Measurements from ENCODE around the gene CPB2.

The CPB2 gene

DNA sequence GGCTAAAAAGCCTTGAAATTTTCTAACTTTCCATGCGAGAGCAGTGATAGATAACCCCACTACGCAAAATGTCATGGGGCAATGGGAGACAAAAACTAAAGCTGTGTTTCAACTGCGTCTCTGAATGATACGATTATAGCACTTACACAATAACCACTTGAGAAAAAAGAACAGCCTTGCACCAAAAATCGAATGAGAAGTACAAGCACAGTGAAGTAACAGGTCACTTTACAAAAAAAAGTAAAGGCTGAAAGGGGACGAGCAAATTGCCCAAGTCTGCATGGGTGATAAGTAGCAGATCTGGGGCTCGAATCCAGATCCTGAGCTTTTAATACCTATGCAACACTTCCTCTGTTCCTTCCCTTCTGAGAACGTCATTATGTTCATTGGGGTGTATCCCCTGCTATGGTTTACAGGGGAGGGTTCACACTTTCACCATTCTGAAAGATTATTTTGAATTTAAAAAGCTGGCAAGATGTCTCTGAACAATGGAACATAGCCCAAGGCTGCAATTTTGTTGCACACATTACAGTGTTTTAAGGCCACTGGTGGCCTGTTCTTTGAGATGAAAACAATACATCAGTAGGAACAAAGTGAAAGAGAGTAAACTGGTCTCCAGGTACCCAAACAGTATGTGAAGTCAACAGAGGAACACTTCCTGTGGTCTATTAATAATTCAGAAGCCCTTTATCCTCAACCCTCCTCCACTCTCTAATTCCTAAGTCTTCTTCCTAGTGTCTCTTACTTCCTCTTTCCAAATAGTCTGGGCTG, 3.2 kb downstream of the CPB2 start:
- no peak for TF ChIP-seq CTCF (IDR thresholded peaks at IDR 0.05; ENCODE audit: unreplicated experiment in 3 of 3)
- Mint-ChIP-seq H3K27me3 (ENCODE audit: low read depth) (no peaks in the 10 kb centered on the region), H3K4me3 (no peak overlapping the region), H3K36me3 (ENCODE audit: low read depth) (no peaks in the 10 kb centered on the region), H3K27ac (peak overlapping the region in 2 of 3 experiments; percentile 17 to 46), H3K4me1 (peaks cover 7% of the 10 kb centered on the region), H3K9me3 (no peaks in the 10 kb centered on the region)

GRCh38 chr13:46101002-46101401, 3.8 kb downstream of the CPB2 start:
- peaks cover 7% of the 10 kb centered on the region for H3K4me1 Mint-ChIP-seq
- TF ChIP-seq CTCF (IDR thresholded peaks at IDR 0.05; ENCODE audit: unreplicated experiment in 3 of 3) = no peak

GRCh38 chr13:46100191-46100815, 4.5 kb downstream of the CPB2 start:
- Mint-ChIP-seq H3K4me1 (peaks cover 7% of the 10 kb centered on the region), H3K9me3 (no peaks in the 10 kb centered on the region), H3K27me3 (ENCODE audit: low read depth) (no peaks in the 10 kb centered on the region), H3K4me3 (no peak overlapping the region), H3K27ac (no peak overlapping the region), H3K36me3 (ENCODE audit: low read depth) (no peaks in the 10 kb centered on the region)
- TF ChIP-seq CTCF (IDR thresholded peaks at IDR 0.05; ENCODE audit: unreplicated experiment in 3 of 3) = no peak

More at GRCh38 chr13:46101002-46101401, 3.8 kb downstream of the CPB2 start:
- H3K27me3 Mint-ChIP-seq (ENCODE audit: low read depth) = no peaks in the 10 kb centered on the region
- H3K9me3 Mint-ChIP-seq = no peaks in the 10 kb centered on the region
- H3K36me3 Mint-ChIP-seq (ENCODE audit: low read depth) = no peaks in the 10 kb centered on the region
- H3K27ac Mint-ChIP-seq = no peak overlapping the region
- H3K4me3 Mint-ChIP-seq = no peak overlapping the region

- peaks cover 7% of the 10 kb centered on the region for H3K4me1 Mint-ChIP-seq
- no peaks in the 10 kb centered on the region for H3K27me3 Mint-ChIP-seq (ENCODE audit: low read depth)
- H3K27ac Mint-ChIP-seq = no peak overlapping the region
- H3K36me3 Mint-ChIP-seq (ENCODE audit: low read depth) = no peaks in the 10 kb centered on the region
- no peaks in the 10 kb centered on the region for H3K9me3 Mint-ChIP-seq
- no peak overlapping the region for H3K4me3 Mint-ChIP-seq
- TF ChIP-seq CTCF (IDR thresholded peaks at IDR 0.05; ENCODE audit: unreplicated experiment in 3 of 3) = no peak
Measured at GRCh38 chr13:46097663-46098062, 7.2 kb downstream of the CPB2 start.

DNA sequence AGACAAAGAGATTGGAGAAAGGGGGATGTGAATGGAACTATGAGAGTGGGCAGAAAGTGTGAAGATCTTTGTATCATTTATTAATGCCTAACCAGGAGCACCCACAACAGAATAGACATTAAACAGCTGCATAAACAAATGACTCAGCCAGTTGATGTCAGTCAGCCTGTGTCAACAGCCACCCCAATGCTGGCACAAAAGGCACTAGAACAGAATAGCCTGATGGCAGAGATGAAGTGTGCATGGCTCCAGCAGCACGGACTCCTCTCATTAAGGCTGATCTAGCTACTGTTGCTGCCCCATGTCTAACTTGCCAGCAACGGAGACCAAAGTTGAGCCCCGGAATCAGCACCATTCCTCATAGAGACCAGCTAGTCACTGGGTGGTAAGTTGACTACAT, 7.8 kb downstream of the CPB2 start:
- Mint-ChIP-seq H3K36me3 (ENCODE audit: low read depth) (no peaks in the 10 kb centered on the region), H3K27me3 (ENCODE audit: low read depth) (no peaks in the 10 kb centered on the region), H3K9me3 (no peaks in the 10 kb centered on the region), H3K27ac (no peak overlapping the region), H3K4me1 (peaks cover 3% of the 10 kb centered on the region), H3K4me3 (no peak overlapping the region)
- no peak for TF ChIP-seq CTCF (IDR thresholded peaks at IDR 0.05; ENCODE audit: unreplicated experiment in 3 of 3)

- Mint-ChIP-seq H3K4me3 (no peak overlapping the region), H3K9me3 (no peaks in the 10 kb centered on the region), H3K4me1 (no peaks in the 10 kb centered on the region), H3K36me3 (ENCODE audit: low read depth) (no peaks in the 10 kb centered on the region), H3K27me3 (ENCODE audit: low read depth) (no peaks in the 10 kb centered on the region), H3K27ac (no peak overlapping the region)
- no peak for TF ChIP-seq CTCF (IDR thresholded peaks at IDR 0.05; ENCODE audit: unreplicated experiment in 3 of 3)
Measured at GRCh38 chr13:46094478-46094877, 10.4 kb downstream of the CPB2 start.

Data from nephron (organoid).